ENCODE measurements around the gene PRKCE.

Gene PRKCE

GRCh38 chr2:45797451-45798230 is 146.2 kb downstream of the PRKCE start:
- Histone ChIP-seq H3K9me3 (ENCODE audit: control insufficient read depth in 1 of 2, low read length in 2 of 2) (no peaks in the 10 kb centered on the region), H3K27ac (ENCODE audit: low read depth, low read length) (no peak overlapping the region), H3K4me3 (ENCODE audit: low read depth in 1 of 2, low read length in 2 of 2) (no peak overlapping the region), H3K4me1 (ENCODE audit: control insufficient read depth in 1 of 2, insufficient read depth in 2 of 2, low read length in 2 of 2) (peaks cover 11 to 15% of the 10 kb centered on the region in 2 donors), H3K36me3 (ENCODE audit: control insufficient read depth in 1 of 2, insufficient read depth in 2 of 2, low read length in 2 of 2) (no peaks in the 10 kb centered on the region), H3K9ac (ENCODE audit: low read depth in 1 of 2, low read length in 2 of 2) (no peak overlapping the region), H3K27me3 (ENCODE audit: control insufficient read depth in 1 of 2, insufficient read depth in 2 of 2, low read length in 2 of 2) (no peaks in the 10 kb centered on the region)

- no peaks in the 10 kb centered on the region for H3K9me3 ChIP-seq (ENCODE audit: control insufficient read depth in 1 of 2, low read length in 2 of 2)
- H3K36me3 ChIP-seq (ENCODE audit: control insufficient read depth in 1 of 2, insufficient read depth in 2 of 2, low read length in 2 of 2): no peaks in the 10 kb centered on the region
- no peak overlapping the region for H3K9ac ChIP-seq (ENCODE audit: low read depth in 1 of 2, low read length in 2 of 2)
- H3K4me3 ChIP-seq (ENCODE audit: low read depth in 1 of 2, low read length in 2 of 2): no peak overlapping the region
- H3K4me1 ChIP-seq (ENCODE audit: control insufficient read depth in 1 of 2, insufficient read depth in 2 of 2, low read length in 2 of 2): peaks cover 0 to 4% of the 10 kb centered on the region in 2 donors
- H3K27me3 ChIP-seq (ENCODE audit: control insufficient read depth in 1 of 2, insufficient read depth in 2 of 2, low read length in 2 of 2): no peaks in the 10 kb centered on the region
- H3K27ac ChIP-seq (ENCODE audit: low read depth, low read length): no peak overlapping the region
These were observed 148.4 kb downstream of the PRKCE start for GRCh38 chr2:45799679-45800381.

GRCh38 chr2:45802499-45803138 is 151.1 kb downstream of the PRKCE start:
- Histone ChIP-seq H3K27me3 (ENCODE audit: control insufficient read depth in 1 of 2, insufficient read depth in 2 of 2, low read length in 2 of 2) (no peaks in the 10 kb centered on the region), H3K9ac (ENCODE audit: low read depth in 1 of 2, low read length in 2 of 2) (no peak overlapping the region), H3K36me3 (ENCODE audit: control insufficient read depth in 1 of 2, insufficient read depth in 2 of 2, low read length in 2 of 2) (no peaks in the 10 kb centered on the region), H3K4me1 (ENCODE audit: control insufficient read depth in 1 of 2, insufficient read depth in 2 of 2, low read length in 2 of 2) (peaks cover 0 to 1% of the 10 kb centered on the region in 2 donors), H3K27ac (ENCODE audit: low read depth, low read length) (no peak overlapping the region), H3K9me3 (ENCODE audit: control insufficient read depth in 1 of 2, low read length in 2 of 2) (no peaks in the 10 kb centered on the region), H3K4me3 (ENCODE audit: low read depth in 1 of 2, low read length in 2 of 2) (no peak overlapping the region)

DNA sequence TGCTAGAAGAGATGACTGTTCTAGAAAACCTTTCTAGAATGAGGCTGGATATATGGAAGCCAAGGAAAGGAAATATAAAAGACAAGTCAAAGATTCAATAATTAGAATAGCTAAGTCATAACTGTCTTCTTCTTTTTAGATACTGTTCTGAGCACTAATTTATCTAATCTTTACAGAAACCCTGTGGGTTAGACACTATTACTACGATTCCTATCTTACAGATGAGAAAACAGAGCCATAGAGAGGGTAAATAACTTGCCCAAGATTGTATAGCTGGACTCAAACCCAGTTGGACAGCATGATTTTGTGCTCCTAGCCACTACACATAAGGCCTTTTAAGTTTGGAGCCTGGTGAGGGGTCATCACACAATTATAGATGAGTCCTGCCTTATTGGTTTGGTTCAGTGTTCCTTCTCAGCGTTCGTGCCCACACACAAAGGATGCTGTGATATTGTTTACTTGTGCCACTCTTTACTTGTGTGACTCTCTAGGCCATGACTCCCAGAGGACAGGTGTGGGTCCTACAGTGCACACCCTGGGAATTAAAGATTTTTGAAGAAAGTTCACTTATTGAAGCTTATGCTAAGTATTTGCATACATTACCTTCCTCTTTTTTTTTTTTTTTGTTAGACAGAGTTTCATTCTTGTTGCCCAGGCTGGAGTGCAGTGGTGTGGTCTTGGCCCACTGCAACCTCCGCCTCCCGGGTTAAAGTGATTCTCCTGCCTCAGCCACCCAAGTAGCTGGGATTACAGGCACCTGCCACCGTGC is 153.7 kb downstream of the PRKCE start:
- H3K36me3 ChIP-seq (ENCODE audit: control insufficient read depth in 1 of 2, insufficient read depth in 2 of 2, low read length in 2 of 2): no peaks in the 10 kb centered on the region
- H3K27ac ChIP-seq (ENCODE audit: low read depth, low read length): no peak overlapping the region
- H3K4me1 ChIP-seq (ENCODE audit: control insufficient read depth in 1 of 2, insufficient read depth in 2 of 2, low read length in 2 of 2): no peaks in the 10 kb centered on the region
- H3K4me3 ChIP-seq (ENCODE audit: low read depth in 1 of 2, low read length in 2 of 2): no peak overlapping the region
- H3K9me3 ChIP-seq (ENCODE audit: control insufficient read depth in 1 of 2, low read length in 2 of 2): no peaks in the 10 kb centered on the region
- no peaks in the 10 kb centered on the region for H3K27me3 ChIP-seq (ENCODE audit: control insufficient read depth in 1 of 2, insufficient read depth in 2 of 2, low read length in 2 of 2)
- no peak overlapping the region for H3K9ac ChIP-seq (ENCODE audit: low read depth in 1 of 2, low read length in 2 of 2)

DNA sequence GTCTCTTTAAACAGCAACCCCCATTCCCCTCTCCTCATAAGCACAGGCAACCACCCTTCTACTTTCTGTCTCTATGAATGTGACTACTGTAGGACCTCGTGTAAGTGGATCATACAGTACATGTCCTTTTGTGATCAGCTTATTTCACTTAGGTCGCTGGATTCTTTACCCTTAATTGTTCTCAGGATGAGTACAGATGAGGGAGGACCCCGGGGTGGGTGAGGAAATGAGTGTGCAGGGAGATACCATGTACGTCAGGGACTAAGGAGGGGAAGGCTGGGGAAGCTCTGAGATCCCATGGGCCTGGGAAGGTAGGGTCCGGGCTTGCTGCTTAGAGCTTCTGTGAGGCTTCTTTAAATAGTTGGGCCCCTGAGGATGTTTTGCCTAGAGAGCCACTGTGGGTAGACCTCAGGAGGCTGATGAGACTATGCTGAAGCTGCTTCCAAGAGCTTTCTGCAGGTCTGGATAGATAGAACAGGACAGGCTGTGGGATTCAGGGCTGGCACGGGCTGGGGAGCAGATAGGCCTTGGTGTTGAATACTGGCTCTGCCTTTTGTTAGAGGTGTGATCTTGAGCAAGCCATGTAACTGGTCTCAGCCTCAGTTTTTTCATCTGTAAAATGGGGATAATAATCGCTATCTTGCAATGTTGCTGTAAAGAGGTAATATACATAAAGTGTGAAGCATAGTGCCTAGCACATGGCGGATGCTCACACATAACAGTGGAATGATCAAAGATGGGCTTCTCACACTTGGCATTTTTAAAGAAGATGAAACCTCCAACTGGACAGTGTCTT is 155.3 kb downstream of the PRKCE start:
- Histone ChIP-seq H3K9me3 (ENCODE audit: control insufficient read depth in 1 of 2, low read length in 2 of 2) (no peaks in the 10 kb centered on the region), H3K4me1 (ENCODE audit: control insufficient read depth in 1 of 2, insufficient read depth in 2 of 2, low read length in 2 of 2) (no peaks in the 10 kb centered on the region), H3K9ac (ENCODE audit: low read depth in 1 of 2, low read length in 2 of 2) (no peak overlapping the region), H3K27ac (ENCODE audit: low read depth, low read length) (no peak overlapping the region), H3K27me3 (ENCODE audit: control insufficient read depth in 1 of 2, insufficient read depth in 2 of 2, low read length in 2 of 2) (no peaks in the 10 kb centered on the region), H3K4me3 (ENCODE audit: low read depth in 1 of 2, low read length in 2 of 2) (no peak overlapping the region), H3K36me3 (ENCODE audit: control insufficient read depth in 1 of 2, insufficient read depth in 2 of 2, low read length in 2 of 2) (no peaks in the 10 kb centered on the region)

GRCh38 chr2:45808294-45808800 is 156.9 kb downstream of the PRKCE start:
- Histone ChIP-seq H3K9me3 (ENCODE audit: control insufficient read depth in 1 of 2, low read length in 2 of 2) (no peaks in the 10 kb centered on the region), H3K27me3 (ENCODE audit: control insufficient read depth in 1 of 2, insufficient read depth in 2 of 2, low read length in 2 of 2) (no peaks in the 10 kb centered on the region), H3K9ac (ENCODE audit: low read depth in 1 of 2, low read length in 2 of 2) (no peak overlapping the region)

GRCh38 chr2:45809205-45809604 is 157.7 kb downstream of the PRKCE start:
- Histone ChIP-seq H3K4me1 (ENCODE audit: control insufficient read depth in 1 of 2, insufficient read depth in 2 of 2, low read length in 2 of 2) (no peaks in the 10 kb centered on the region), H3K36me3 (ENCODE audit: control insufficient read depth in 1 of 2, insufficient read depth in 2 of 2, low read length in 2 of 2) (no peaks in the 10 kb centered on the region), H3K27ac (ENCODE audit: low read depth, low read length) (no peak overlapping the region), H3K27me3 (ENCODE audit: control insufficient read depth in 1 of 2, insufficient read depth in 2 of 2, low read length in 2 of 2) (no peaks in the 10 kb centered on the region), H3K9me3 (ENCODE audit: control insufficient read depth in 1 of 2, low read length in 2 of 2) (no peaks in the 10 kb centered on the region), H3K9ac (ENCODE audit: low read depth in 1 of 2, low read length in 2 of 2) (no peak overlapping the region), H3K4me3 (ENCODE audit: low read depth in 1 of 2, low read length in 2 of 2) (no peak overlapping the region)

More at GRCh38 chr2:45808294-45808800, 156.9 kb downstream of the PRKCE start:
- Histone ChIP-seq H3K4me1 (ENCODE audit: control insufficient read depth in 1 of 2, insufficient read depth in 2 of 2, low read length in 2 of 2) (no peaks in the 10 kb centered on the region), H3K4me3 (ENCODE audit: low read depth in 1 of 2, low read length in 2 of 2) (no peak overlapping the region), H3K36me3 (ENCODE audit: control insufficient read depth in 1 of 2, insufficient read depth in 2 of 2, low read length in 2 of 2) (no peaks in the 10 kb centered on the region), H3K27ac (ENCODE audit: low read depth, low read length) (no peak overlapping the region)

- Histone ChIP-seq H3K4me1 (ENCODE audit: control insufficient read depth in 1 of 2, insufficient read depth in 2 of 2, low read length in 2 of 2) (no peaks in the 10 kb centered on the region), H3K9ac (ENCODE audit: low read depth in 1 of 2, low read length in 2 of 2) (no peak overlapping the region), H3K27ac (ENCODE audit: low read depth, low read length) (no peak overlapping the region), H3K9me3 (ENCODE audit: control insufficient read depth in 1 of 2, low read length in 2 of 2) (no peaks in the 10 kb centered on the region), H3K4me3 (ENCODE audit: low read depth in 1 of 2, low read length in 2 of 2) (no peak overlapping the region), H3K27me3 (ENCODE audit: control insufficient read depth in 1 of 2, insufficient read depth in 2 of 2, low read length in 2 of 2) (no peaks in the 10 kb centered on the region), H3K36me3 (ENCODE audit: control insufficient read depth in 1 of 2, insufficient read depth in 2 of 2, low read length in 2 of 2) (no peaks in the 10 kb centered on the region)
These were observed 160.6 kb downstream of the PRKCE start for GRCh38 chr2:45812011-45812500.
